ENCODE results near the gene DDX42.

- no peak for TF ChIP-seq EZH2phosphoT487 (IDR thresholded peaks at IDR 0.05; ENCODE audit: unreplicated experiment)
- no peak for TF ChIP-seq POLR2AphosphoS5 (IDR thresholded peaks at IDR 0.05; ENCODE audit: low read depth)
- no peak for TF ChIP-seq CTCF (conservative IDR thresholded peaks at IDR 0.05; ENCODE audit: low read depth in 2 of 2)
- no peak for TF ChIP-seq REST (IDR thresholded peaks at IDR 0.05; ENCODE audit: unreplicated experiment)
- no peak for TF ChIP-seq STAT1 (IDR thresholded peaks at IDR 0.05; ENCODE audit: unreplicated experiment)
- no peak for TF ChIP-seq ZNF114 (CRISPR knock-in tag; IDR thresholded peaks at IDR 0.05)
- no peak for TF ChIP-seq EZH2 (IDR thresholded peaks at IDR 0.05; ENCODE audit: low read depth, unreplicated experiment)
- no peak for TF ChIP-seq NANOG (IDR thresholded peaks at IDR 0.05; ENCODE audit: borderline replicate concordance)
- no peak for TF ChIP-seq ZNF462 (CRISPR knock-in tag; IDR thresholded peaks at IDR 0.05)
- no peak for TF ChIP-seq JUNB (IDR thresholded peaks at IDR 0.05; ENCODE audit: unreplicated experiment)
- TF ChIP-seq CREB1 (CRISPR knock-in tag; IDR thresholded peaks at IDR 0.05; ENCODE audit: low read depth), result no peak
- TF ChIP-seq ETS1 (IDR thresholded peaks at IDR 0.05), result no peak
These were observed 12.1 kb downstream of the DDX42 start for GRCh38 chr17:63786117-63786516.
